ENCODE measurements around the gene CREB5.

DNA sequence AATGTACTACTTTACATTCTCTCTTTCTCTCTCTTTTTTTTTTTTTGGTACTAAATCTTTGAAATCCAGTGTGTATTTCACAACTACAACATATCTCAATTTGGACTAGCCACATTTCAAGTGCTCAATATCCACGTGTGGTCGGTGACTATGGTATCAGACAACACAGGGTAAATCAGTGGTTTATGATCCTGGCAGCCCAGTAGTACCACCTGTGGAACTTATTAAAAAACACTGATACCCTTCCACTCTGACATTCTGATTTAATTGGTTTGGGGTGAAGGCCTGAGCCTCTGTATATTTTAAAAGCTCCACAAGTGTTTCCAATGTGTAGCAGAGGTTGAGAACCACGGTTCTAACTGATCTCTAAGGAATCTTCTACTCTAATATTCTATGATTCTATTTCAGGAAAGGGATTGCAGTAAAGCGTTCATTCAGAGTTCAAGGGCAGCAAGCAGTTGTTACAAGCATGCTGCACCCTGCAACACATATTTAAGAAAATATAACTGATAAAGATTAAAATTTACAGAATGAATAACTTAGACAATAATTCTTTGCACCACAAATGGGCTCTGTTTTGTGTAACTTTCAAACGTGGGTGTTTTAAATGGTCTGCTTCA lies 5.1 kb downstream of the CREB5 start:
- no peak for TF ChIP-seq GATA2 (IDR thresholded peaks at IDR 0.05; ENCODE audit: low read depth, low read length)
- no peak for TF ChIP-seq GATA3 (IDR thresholded peaks at IDR 0.05; ENCODE audit: low read depth, low read length)

All from SH-SY5Y (cell line).